HG02588 (cell line): ENCODE results near the gene RAB8B.
"Not testable (repeated sequence)": the region's sequence is repeated elsewhere in the genome, so short reads cannot be mapped to it uniquely, and the experiment has no call there.

Source experiments
- ATAC-seq: cut with Tn5 transposase; IDR thresholded peaks from one replicate; pipeline ENCODE4 v1.9.1; 2021; ENCODE audit warnings: mild to moderate bottlenecking, moderate library complexity; ENCODE audit not compliant: unreplicated experiment

Gene RAB8B

GRCh38 chr15:63233667-63234423, 44.4 kb downstream of the RAB8B start:
- ATAC-seq: no peak

DNA sequence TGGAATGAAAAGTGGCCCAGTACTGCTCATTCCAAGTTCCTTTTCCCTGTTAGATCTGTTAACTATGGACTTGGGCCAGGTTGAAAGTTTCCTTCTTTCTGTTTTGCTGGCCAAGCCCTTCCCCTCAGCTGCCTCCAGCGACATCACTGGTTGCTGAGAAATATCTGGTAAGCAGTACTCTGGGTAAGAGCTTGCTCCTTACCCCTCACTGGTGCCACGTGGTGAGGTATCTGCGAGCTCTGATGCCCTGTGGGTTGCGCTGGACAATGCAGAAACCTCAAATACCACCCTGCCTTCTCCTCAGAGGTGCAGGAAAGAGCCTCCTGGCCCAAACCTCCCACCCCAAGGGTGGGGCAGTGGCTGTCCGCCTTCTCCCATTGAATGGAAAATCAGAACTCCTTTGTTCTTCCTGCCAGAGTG, 45.1 kb downstream of the RAB8B start:
- no peak for ATAC-seq

GRCh38 chr15:63236272-63236671, 46.9 kb downstream of the RAB8B start:
- ATAC-seq: no peak

- not testable (repeated sequence) for ATAC-seq
Measured at GRCh38 chr15:63237086-63237485, 47.7 kb downstream of the RAB8B start.

- ATAC-seq: no peak
Measured at GRCh38 chr15:63238171-63238570, 48.8 kb downstream of the RAB8B start.

GRCh38 chr15:63238796-63239195, 49.4 kb downstream of the RAB8B start:
- ATAC-seq: no peak

- no peak for ATAC-seq
Measured at GRCh38 chr15:63240109-63240508, 50.7 kb downstream of the RAB8B start.

GRCh38 chr15:63241316-63241715, 51.9 kb downstream of the RAB8B start:
- no peak for ATAC-seq

DNA sequence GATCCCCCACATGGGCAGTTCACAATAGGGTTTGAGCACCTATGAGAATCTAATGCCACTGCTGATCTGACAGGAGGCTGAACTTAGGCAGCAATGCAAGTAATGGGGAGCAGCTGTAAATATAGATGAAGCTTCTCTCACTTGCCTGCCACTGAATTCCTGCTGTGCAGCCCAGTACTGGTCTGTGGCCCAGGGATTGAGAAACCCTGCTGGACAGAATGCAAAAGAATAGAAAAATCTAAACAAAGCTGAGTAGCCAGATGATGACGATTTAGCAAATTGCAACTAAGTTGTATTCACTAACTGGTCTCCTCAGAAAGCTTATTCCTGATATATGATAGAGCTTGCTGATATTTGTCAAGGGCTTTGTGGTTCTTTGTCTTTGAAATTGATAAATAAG, 53.7 kb downstream of the RAB8B start:
- ATAC-seq: no peak

DNA sequence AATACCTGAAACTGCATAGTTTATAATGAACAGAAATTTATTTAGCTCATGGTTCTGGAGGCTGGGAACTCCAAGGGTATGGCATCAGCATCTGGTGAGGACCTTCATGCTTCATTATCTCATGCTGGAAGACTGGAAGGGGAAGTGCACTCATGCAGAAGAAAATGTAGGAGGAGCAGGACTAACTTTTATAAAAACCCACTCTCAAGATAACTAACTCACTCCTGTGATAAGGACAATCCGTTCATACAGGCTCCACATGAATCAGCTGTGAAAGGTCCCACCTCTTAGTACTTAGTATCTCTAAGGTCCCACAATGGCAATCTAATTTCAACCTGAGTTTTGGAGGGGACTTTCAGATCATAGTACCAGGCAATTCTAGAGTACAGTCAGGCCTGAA, 54.4 kb downstream of the RAB8B start:
- no peak for ATAC-seq

- ATAC-seq: no peak
Measured at GRCh38 chr15:63244399-63244798, 55.0 kb downstream of the RAB8B start.

DNA sequence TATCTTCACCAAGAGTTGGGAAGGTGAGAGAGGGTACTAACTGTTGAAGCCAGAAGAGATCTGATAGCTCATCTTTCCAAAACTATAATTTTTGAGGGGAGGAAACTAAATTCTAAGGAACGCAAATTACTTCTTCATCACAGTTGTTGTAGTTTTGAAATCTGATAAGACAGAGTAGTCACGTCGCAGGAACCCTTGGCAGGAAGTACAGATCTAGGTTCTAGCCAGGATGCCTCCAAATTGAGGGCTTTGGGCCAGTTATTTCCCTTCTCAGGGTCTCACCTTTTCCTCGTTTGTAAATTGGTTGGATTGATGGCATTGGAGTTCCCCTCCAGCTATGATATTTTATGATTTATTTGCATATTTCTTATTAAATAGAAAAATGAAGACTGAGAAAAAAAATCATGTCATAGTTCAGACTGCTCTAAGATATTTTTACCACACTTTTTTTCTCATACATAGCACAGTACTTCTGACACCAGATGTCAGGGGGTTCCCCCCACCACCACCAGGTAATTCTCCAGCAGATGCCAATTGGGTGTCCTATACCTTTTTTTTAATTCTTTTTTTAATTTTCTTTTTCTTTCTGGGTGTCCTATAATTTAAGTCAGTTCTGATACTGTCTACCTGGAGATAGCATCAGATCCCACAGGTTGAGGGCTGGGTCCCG, 55.7 kb downstream of the RAB8B start:
- no peak for ATAC-seq

DNA sequence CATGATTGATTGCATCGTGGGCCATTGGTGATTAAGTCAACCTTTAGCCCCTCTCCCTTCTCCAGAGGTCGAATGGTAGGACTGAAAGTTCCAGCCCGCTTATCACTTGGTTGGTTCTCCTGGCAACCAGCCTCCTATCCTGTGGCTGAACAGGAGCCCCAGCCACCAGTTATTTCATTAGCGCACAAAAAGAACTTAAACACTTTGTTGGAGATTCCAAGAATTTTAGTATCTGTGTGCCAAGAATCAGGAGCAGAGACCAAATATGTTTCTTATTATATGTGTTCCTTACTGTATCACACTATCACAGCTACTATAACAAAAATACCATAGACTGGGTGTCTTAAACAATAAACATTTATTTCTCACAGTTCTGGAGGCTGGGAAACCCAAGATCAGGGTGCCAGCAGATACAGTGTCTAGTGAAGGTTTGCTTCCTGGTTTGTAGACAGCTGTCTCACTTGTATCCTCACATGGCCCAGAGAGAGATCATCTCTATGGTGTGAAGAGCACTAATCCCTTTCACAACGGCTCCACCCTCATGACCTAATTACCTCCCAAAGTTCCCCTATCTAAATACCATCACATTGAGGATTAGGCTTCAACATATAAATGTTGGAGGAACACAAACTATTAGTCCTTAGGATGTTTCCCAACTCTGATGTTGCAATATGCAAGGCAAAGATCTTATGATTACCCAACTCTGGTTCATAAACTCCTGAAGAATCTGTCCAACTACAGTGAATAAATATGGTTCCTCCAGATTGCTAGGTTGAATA, 57.5 kb downstream of the RAB8B start:
- no peak for ATAC-seq

GRCh38 chr15:63250312-63250965, 61.0 kb downstream of the RAB8B start:
- ATAC-seq: no peak

- ATAC-seq: no peak
Measured at GRCh38 chr15:63251701-63252100, 62.3 kb downstream of the RAB8B start.

DNA sequence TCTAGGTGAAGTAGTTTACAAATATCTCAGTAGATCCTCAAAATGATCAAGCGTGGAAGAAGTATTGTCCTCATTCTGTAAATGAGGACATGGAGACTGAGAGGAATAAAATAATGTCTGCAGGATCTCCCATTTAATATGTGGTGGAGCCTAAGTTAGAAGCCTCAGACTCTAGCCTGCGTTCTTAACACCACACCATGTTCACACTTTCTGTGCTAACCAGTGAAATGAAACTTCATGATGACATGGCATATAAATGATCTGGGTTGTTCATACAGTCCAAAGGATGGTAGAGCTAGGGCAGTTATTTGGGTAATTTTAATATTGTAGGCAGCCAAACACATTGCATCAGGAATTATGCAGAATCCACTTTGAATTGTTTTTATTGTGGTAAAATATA, 62.9 kb downstream of the RAB8B start:
- no peak for ATAC-seq

DNA sequence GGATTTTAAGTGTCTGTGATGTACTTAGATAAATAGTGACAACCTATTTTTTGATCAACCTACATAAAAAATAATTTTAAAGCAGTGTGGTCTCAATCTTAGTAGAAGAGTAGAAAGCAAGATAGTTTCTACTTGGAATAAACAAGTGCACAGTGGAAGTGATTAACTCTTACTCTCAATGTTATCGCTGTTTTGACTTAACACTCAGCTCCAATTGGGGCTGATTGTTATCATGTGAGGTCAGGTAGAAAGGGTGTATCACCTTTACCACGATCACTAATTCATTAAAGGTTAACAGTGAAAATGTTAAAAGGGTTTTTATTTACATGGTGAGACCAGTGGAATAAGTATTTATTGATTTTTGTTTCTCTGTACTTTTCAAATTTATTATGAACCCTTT, 65.6 kb downstream of the RAB8B start:
- no peak for ATAC-seq

GRCh38 chr15:63255489-63255990, 66.1 kb downstream of the RAB8B start:
- ATAC-seq: no peak

GRCh38 chr15:63256433-63257274, 67.2 kb downstream of the RAB8B start:
- ATAC-seq: no peak

DNA sequence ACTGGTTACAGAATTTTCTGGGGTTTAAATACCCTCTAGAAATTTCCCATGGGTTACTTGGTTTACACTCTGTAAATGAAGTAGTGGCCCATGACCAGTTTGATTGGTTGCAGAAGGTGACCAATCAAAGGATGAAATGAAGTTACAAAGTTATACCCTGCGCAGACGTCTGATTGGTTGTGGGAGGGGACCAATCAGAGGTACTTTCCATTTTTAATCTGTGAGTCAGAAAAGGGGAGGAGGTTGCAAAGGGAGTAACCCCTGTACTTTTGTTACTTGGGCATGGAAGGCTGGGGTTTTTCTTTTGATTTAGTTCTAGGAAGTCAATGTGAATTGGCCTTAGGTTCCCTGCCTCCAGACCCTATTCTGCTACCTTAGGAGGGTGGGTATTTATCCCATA, 69.3 kb downstream of the RAB8B start:
- ATAC-seq: no peak
